Measurements from ENCODE around the gene APOBR. TPM values are rescaled to one million over a fixed set of nuclear protein-coding genes. Genes with fewer than 3 reads are reported as not detected.

The APOBR gene
- total and polyA plus RNA-seq, 9 of the 15 experiments (the other 6 are each of a cell fraction or from before 2014, with no cell fraction given) = 0.08 to 6.1 (median 2.8) TPM; not detected in 1

GRCh38 chr16:28524681-28525171 lies 30.3 kb downstream of the APOBR start (continued):
- TF ChIP-seq ZNF766 (CRISPR knock-in tag; conservative IDR thresholded peaks at IDR 0.05) (peak; percentile 88), ZNF165 (CRISPR knock-in tag; IDR thresholded peaks at IDR 0.05; ENCODE audit: borderline replicate concordance) (no peak), YY1 (IDR thresholded peaks at IDR 0.05; ENCODE audit: borderline replicate concordance in 1 of 3, control insufficient read depth in 1 of 3, extremely low read depth in 1 of 3, insufficient read depth in 3 of 3, insufficient read length in 1 of 3, insufficient replicate concordance in 2 of 3, low read depth in 1 of 3, low read length in 2 of 3) (peak in 2 of 3 experiments; percentile 30 to 77), PML (IDR thresholded peaks at IDR 0.05; ENCODE audit: low read length) (no peak), CGGBP1 (CRISPR knock-in tag; IDR thresholded peaks at IDR 0.05) (no peak), E4F1 (CRISPR knock-in tag; IDR thresholded peaks at IDR 0.05; ENCODE audit: borderline replicate concordance) (no peak), PHTF2 (CRISPR knock-in tag; IDR thresholded peaks at IDR 0.05) (no peak), TRIM24 (IDR thresholded peaks at IDR 0.05) (0 out of 4 replicates have a peak, but pooled peaks of 1 of the 2 experiments have one; percentile 14), ZNF253 (CRISPR knock-in tag; conservative IDR thresholded peaks at IDR 0.05) (no peak)
